ENCODE data around the gene FAF2.

Gene FAF2

DNA sequence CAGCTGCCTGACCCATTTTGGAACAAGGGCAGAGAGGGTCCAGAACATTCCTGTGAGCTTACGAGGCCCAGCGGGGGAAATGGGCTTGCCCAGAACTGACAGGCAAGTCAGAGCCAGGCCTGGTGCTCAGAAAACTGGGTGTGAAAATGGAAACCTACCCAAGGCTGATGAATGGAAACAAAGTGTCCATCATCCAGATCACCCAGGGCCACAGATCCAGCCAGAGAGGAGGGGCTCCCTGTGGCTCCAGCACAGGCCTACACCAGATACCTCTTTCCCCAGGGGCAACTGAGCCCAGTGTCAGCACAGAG, 35.0 kb upstream of the FAF2 start:
- Mint-ChIP-seq H3K27me3 (ENCODE audit: low read depth) (no peaks in the 10 kb centered on the region), H3K36me3 (ENCODE audit: low read depth) (peaks cover 11% of the 10 kb centered on the region), H3K27ac (no peak overlapping the region), H3K9me3 (no peaks in the 10 kb centered on the region), H3K4me3 (no peak overlapping the region), H3K4me1 (ENCODE audit: low read depth) (peaks cover 24% of the 10 kb centered on the region)
- DNase-seq (ENCODE audit: low spot score): no peak

DNA sequence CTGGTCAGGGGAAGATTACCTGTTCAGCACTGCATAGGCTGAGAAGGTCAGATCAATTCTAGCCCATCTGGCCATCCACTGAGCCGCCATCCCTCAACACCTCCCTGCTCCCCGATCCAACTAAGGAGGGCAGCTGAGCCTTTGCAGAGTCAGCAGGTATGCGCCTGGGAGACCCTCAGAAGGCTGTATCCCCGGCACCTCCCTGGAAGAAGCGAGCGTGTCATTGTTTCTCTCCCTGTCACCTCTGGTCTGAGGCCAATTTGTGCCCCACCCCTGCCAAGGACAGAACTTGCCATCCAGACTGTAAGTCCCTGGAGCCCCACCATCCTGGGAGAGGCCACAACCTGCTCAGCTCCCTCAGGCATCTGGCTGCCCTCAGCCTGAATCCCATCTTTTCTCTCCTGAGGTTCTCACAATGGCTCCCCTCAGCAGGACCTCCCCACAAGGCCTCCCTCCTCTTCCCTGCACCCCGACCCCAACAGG, 34.4 kb upstream of the FAF2 start:
- Mint-ChIP-seq H3K4me3 (no peak overlapping the region), H3K36me3 (ENCODE audit: low read depth) (peaks cover 11% of the 10 kb centered on the region), H3K4me1 (ENCODE audit: low read depth) (peaks cover 24% of the 10 kb centered on the region), H3K9me3 (no peaks in the 10 kb centered on the region), H3K27ac (no peak overlapping the region), H3K27me3 (ENCODE audit: low read depth) (no peaks in the 10 kb centered on the region)
- no peak for DNase-seq (ENCODE audit: low spot score)

DNA sequence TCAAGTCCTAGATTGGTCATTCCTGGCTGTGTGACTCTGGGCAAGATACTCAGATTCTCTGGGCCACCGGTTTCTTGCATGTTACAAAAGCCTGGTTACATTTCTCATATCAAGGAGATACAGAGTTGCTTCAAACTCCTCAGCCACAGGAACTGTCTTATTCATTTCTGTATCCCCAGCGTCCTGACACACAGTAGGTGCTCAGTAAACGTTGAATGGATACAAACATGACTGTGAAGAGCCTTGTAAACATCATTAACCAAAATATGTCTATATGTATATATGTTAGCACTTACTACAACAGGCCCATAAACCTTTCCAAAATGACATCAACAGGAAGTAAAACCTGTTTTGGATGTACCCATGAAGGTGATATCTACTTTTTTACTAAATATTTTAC, 33.5 kb upstream of the FAF2 start:
- no peak for DNase-seq (ENCODE audit: low spot score)
- H3K27me3 Mint-ChIP-seq (ENCODE audit: low read depth): peaks cover 1% of the 10 kb centered on the region
- peak overlapping the region; percentile 90 for H3K4me3 Mint-ChIP-seq
- no peak overlapping the region for H3K27ac Mint-ChIP-seq
- peaks cover 9% of the 10 kb centered on the region for H3K36me3 Mint-ChIP-seq (ENCODE audit: low read depth)
- no peaks in the 10 kb centered on the region for H3K9me3 Mint-ChIP-seq
- peaks cover 24% of the 10 kb centered on the region for H3K4me1 Mint-ChIP-seq (ENCODE audit: low read depth)

DNA sequence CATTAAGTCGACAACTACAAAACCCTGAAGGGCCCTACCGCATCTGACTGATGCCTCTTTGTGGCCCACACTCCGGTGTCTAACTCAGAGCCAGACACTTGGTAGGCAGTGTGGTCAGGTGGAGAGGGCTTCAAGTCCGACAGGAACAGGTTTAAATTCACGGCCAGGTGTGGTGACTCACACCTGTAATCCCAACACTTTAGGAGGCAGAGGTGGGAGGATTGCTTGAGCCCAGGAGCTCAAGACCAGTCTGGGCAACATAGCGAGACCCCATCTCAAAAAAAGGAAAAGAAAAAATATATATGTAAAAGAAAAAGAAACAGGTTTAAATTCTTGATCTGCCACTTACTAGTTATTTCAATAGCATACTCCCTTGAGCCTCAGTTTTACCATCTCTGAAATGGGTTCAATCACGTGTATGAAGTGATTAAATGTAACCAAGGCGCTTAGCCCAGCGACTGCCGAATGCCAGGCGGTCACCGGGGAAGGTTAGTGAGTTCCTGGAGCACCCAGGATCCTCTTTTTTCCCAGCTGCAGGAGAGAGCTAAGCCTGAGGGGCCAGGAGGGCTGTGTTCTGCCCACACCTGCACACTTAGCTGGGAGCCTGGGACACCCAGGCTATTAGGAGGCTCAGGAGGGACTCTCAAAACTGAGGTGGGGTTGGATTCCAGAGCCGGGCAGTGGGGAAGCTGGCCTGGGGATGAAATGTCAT, 32.8 kb upstream of the FAF2 start:
- no peak for DNase-seq (ENCODE audit: low spot score)
- Mint-ChIP-seq H3K36me3 (ENCODE audit: low read depth) (peaks cover 4% of the 10 kb centered on the region), H3K27me3 (ENCODE audit: low read depth) (peaks cover 6% of the 10 kb centered on the region), H3K4me3 (peak overlapping the region; percentile 90), H3K9me3 (no peaks in the 10 kb centered on the region), H3K4me1 (ENCODE audit: low read depth) (peaks cover 24% of the 10 kb centered on the region), H3K27ac (peak overlapping the region; percentile 79)

DNA sequence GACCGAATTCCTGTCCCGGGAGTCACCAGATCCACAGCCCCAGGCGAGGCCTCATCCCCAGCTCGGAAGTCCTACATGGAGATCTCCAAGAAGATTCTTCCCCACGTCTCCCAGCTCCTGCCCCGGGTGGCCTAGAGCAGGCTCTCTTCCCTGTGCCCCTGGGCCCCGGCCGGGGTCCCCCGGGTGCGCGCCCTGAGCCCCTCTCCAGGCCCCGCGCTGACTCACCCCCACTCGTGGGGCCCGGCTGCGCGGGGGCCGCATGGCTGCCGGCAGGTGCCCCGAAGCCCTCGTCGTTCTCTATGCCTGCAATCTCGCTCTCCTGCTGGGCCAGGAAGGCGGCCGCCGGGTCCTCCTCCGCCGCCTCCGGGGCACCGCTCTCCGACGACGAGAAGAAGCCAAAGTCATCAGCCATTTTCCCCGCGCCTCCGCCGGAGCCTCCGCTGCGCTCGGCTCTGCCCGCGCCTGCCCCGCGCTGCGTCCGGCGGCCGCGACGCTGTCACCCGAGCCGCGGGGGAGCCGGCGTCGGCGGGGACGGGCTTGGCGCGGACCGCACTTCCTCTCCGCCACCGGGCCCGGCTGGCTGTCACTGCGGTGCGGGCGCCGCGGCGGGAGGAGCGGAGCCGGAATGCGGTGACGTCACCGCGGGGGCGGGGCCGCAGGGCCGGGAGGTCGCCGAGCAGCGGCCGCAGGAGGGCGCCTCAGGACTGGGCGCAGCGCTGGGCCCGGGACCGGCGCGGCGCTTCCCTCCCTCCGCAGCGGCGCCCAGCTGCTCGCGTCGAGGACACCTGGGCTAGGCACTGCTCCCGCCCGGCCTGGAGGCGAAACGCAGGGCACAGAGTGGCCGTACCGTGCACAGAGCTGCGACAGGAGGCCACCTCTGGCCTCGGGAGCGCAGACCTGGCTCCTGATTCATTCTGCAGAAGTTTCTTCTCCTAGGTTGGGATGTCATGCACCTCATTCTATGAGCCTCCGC, 31.9 kb upstream of the FAF2 start, which contains the start of gene CLTB:
Gene CLTB, minus strand, starts transcription at position 588 of the 973 bp plus-strand sequence. Its CDS starts 176 bp downstream, at position 412.
- peaks cover 24% of the 10 kb centered on the region for H3K4me1 Mint-ChIP-seq (ENCODE audit: low read depth)
- peak within 1 kb of the TSS; percentile 79 for H3K27ac Mint-ChIP-seq
- peak; percentile 77 for DNase-seq (ENCODE audit: low spot score)
- peak within 1 kb of the TSS; percentile 90 for H3K4me3 Mint-ChIP-seq
- peaks cover 4% of the 10 kb centered on the region for H3K36me3 Mint-ChIP-seq (ENCODE audit: low read depth)
- H3K9me3 Mint-ChIP-seq: no peaks in the 10 kb centered on the region
- peaks cover 13% of the 10 kb centered on the region for H3K27me3 Mint-ChIP-seq (ENCODE audit: low read depth)

DNA sequence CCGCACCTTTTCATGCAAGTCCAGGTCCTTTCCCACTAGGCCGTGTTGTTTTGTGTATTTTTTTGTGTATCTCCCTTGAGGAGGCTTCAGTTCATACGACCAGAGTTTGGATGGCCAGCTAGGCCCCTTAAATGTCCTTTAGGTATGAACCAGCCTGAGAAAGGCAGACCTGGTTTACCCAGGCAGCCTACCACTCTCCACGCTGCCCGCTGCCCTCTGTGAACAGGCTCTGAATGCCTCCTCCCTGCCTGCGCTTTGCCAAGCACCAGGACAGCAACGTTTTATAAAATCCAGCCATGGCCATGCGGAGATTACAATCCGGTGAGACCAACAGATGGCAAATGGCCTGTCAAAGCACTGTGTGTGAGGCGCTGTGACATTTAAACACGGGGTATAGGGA, 31.2 kb upstream of the FAF2 start:
- Mint-ChIP-seq H3K36me3 (ENCODE audit: low read depth) (no peaks in the 10 kb centered on the region), H3K27ac (no peak overlapping the region), H3K4me3 (peak overlapping the region; percentile 64), H3K9me3 (no peaks in the 10 kb centered on the region), H3K27me3 (ENCODE audit: low read depth) (peaks cover 18% of the 10 kb centered on the region), H3K4me1 (ENCODE audit: low read depth) (peaks cover 19% of the 10 kb centered on the region)
- no peak for DNase-seq (ENCODE audit: low spot score)

DNA sequence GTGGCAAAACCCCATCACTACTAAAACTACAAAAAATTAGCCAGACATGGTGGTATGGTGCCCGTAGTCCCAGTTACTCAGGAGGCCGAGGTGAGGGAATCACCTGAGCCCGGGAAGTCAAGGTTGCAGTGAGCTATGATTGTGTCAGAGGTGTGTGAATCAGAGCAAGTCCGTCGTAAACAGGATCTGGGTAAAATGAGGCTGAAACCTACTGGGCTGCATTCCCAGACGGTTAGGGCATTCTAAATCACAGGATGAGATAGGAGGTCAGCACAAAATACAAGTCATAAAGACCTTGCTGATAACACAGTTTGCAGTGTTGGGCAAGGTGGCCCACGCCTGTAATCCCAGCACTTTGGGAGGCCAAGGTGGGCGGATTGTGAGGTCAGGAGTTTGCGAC, 29.9 kb upstream of the FAF2 start:
- H3K4me1 Mint-ChIP-seq (ENCODE audit: low read depth): peaks cover 19% of the 10 kb centered on the region
- DNase-seq (ENCODE audit: low spot score): no peak
- no peak overlapping the region for H3K27ac Mint-ChIP-seq
- H3K27me3 Mint-ChIP-seq (ENCODE audit: low read depth): peaks cover 26% of the 10 kb centered on the region
- no peaks in the 10 kb centered on the region for H3K36me3 Mint-ChIP-seq (ENCODE audit: low read depth)
- no peaks in the 10 kb centered on the region for H3K9me3 Mint-ChIP-seq
- H3K4me3 Mint-ChIP-seq: no peak overlapping the region

DNA sequence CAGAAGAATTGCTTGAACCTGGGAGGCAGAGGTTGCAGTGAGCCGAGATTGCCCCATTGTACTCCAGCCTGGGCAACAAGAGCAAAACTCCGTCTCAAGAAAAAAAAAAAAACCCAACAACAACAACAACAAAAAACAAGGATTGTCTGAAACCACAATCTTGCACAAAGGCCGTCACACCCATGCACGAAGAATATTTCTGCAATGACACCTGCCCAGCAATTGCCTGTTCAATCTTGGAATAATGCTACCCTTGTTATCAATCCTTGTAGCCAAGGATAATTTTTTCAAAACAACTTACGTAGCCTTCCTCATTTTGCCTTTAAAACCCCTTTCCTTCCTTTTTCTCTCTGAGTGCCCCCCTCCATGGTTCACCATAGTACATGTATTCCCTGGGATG, 28.1 kb upstream of the FAF2 start:
- peaks cover 26% of the 10 kb centered on the region for H3K27me3 Mint-ChIP-seq (ENCODE audit: low read depth)

DNA sequence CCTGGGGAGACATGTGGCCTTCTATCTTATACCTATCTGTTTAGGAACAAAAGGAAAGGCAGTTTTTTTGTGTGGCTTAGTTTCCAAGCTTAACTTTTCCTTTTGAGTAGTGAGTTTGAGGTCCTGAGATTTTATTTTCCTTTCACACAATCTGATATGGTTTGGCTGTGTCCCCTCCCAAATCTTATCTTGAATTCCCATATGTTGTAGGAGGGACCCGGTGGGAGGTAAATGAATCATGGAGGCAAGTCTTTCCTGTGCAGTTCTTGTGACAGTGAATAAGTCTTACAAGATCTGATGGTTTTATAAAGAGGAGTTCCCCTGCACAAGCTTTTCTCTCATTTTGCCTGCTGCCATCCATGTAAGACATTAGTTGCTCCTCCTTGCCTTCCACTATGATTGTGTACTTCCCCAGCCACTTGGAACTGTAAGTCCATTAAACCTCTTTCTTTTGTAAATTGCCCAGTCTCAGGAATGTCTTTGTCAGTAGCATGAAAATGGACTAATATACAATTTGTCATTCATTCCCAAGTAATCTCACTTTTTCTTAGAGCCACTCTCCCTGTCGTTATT, 27.1 kb upstream of the FAF2 start:
- peaks cover 6% of the 10 kb centered on the region for H3K9me3 Mint-ChIP-seq
- H3K36me3 Mint-ChIP-seq (ENCODE audit: low read depth): no peaks in the 10 kb centered on the region
- peaks cover 28% of the 10 kb centered on the region for H3K27me3 Mint-ChIP-seq (ENCODE audit: low read depth)

More for the DNA sequence above, 28.1 kb upstream of the FAF2 start:
- H3K36me3 Mint-ChIP-seq (ENCODE audit: low read depth): no peaks in the 10 kb centered on the region
- H3K27ac Mint-ChIP-seq: no peak overlapping the region
- H3K4me1 Mint-ChIP-seq (ENCODE audit: low read depth): peaks cover 11% of the 10 kb centered on the region
- H3K4me3 Mint-ChIP-seq: no peak overlapping the region
- no peak for DNase-seq (ENCODE audit: low spot score)
- H3K9me3 Mint-ChIP-seq: no peaks in the 10 kb centered on the region

DNA sequence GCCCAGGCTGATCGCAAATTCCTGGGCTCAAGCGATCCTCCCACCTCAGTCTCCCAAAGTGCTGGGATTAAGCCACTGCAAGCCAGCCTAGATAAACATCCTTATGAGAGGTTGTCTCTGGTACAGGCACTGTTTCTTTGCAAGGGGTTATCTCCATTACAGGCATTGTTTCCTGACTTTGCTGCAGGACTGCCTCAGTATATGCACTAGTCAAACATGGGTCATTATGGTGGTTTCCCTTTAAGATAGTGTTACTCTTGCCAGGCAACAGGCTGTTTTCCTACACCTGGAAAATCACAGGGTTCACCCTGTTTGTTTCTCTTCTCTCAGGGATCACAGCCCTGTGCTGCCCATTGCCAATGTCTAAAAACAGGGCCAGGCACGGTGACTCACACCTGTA, 24.0 kb upstream of the FAF2 start:
- Mint-ChIP-seq H3K27ac (no peak overlapping the region), H3K27me3 (ENCODE audit: low read depth) (peaks cover 32% of the 10 kb centered on the region), H3K4me3 (no peak overlapping the region), H3K4me1 (ENCODE audit: low read depth) (peaks cover 1% of the 10 kb centered on the region), H3K9me3 (peaks cover 6% of the 10 kb centered on the region), H3K36me3 (ENCODE audit: low read depth) (no peaks in the 10 kb centered on the region)
- DNase-seq (ENCODE audit: low spot score): no peak

More for the DNA sequence above, 27.1 kb upstream of the FAF2 start:
- H3K4me3 Mint-ChIP-seq: no peak overlapping the region
- no peak overlapping the region for H3K27ac Mint-ChIP-seq
- H3K4me1 Mint-ChIP-seq (ENCODE audit: low read depth): peaks cover 6% of the 10 kb centered on the region
- no peak for DNase-seq (ENCODE audit: low spot score)

DNA sequence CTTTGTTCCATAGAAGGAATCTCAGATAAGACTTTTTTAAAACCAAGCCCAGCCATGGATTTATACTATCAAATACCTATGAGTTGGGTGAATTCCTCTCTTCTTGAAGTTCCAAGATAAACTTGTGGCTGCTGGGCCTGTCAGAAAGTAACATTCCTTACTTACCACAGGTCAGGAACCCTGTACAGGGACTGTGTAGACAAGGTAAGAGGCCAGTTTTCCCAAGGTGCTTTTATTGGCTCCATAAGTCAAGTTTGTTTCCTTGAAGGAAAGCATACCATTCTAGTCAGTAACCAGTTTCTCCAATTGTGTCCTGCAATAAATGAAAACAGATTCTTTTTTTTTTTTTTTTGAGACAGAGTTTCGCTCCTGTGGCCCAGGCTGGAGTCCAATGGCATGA, 23.0 kb upstream of the FAF2 start:
- Mint-ChIP-seq H3K4me1 (ENCODE audit: low read depth) (peaks cover 1% of the 10 kb centered on the region), H3K27me3 (ENCODE audit: low read depth) (peaks cover 28% of the 10 kb centered on the region), H3K9me3 (peaks cover 6% of the 10 kb centered on the region), H3K36me3 (ENCODE audit: low read depth) (no peaks in the 10 kb centered on the region), H3K27ac (no peak overlapping the region), H3K4me3 (no peak overlapping the region)
- DNase-seq (ENCODE audit: low spot score): no peak

DNA sequence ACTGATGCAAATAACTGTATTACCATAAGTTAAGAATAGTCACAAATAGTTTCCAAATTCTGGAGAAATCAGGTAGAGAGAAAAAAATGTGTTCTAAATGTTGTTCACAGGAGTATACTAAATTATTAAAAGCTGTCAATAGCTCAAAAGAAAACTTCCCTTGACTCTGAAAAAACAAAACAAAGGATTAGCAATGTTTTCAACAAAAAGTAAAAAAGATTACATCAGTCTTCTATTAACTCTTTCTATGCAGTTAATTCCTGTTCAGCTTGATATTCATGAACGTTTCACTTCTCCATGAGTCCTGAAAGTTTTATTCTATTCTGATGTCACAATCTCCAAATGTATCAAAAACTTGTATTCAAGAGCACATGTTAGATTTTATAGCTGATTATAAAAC, 22.4 kb upstream of the FAF2 start:
- no peak for DNase-seq (ENCODE audit: low spot score)
- H3K27ac Mint-ChIP-seq: no peak overlapping the region
- peaks cover 7% of the 10 kb centered on the region for H3K4me1 Mint-ChIP-seq (ENCODE audit: low read depth)
- peaks cover 3% of the 10 kb centered on the region for H3K36me3 Mint-ChIP-seq (ENCODE audit: low read depth)
- H3K9me3 Mint-ChIP-seq: peaks cover 6% of the 10 kb centered on the region
- peaks cover 28% of the 10 kb centered on the region for H3K27me3 Mint-ChIP-seq (ENCODE audit: low read depth)
- no peak overlapping the region for H3K4me3 Mint-ChIP-seq

DNA sequence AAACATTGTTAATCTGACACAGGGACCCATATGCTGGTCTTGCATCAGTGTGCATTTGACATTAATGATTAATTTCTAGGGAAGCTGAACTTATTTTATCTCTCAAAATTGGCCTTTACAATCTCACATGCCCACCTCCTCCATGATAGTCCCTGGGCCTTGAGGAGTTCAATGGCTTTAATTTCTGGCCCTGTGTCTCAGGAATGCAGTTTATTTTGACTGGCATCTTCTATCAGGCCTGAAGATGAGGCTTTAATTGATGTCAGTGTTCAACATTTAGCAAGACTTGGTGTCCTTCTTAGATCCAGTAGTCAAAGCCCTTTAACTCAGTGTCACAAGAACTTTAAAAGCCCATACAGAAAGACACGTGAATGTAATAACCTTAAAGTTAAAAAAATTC, 21.3 kb upstream of the FAF2 start:
- H3K4me1 Mint-ChIP-seq (ENCODE audit: low read depth): peaks cover 7% of the 10 kb centered on the region
- DNase-seq (ENCODE audit: low spot score): no peak
- H3K27me3 Mint-ChIP-seq (ENCODE audit: low read depth): peaks cover 20% of the 10 kb centered on the region
- no peak overlapping the region for H3K27ac Mint-ChIP-seq
- peaks cover 3% of the 10 kb centered on the region for H3K36me3 Mint-ChIP-seq (ENCODE audit: low read depth)
- H3K4me3 Mint-ChIP-seq: no peak overlapping the region
- peaks cover 6% of the 10 kb centered on the region for H3K9me3 Mint-ChIP-seq

DNA sequence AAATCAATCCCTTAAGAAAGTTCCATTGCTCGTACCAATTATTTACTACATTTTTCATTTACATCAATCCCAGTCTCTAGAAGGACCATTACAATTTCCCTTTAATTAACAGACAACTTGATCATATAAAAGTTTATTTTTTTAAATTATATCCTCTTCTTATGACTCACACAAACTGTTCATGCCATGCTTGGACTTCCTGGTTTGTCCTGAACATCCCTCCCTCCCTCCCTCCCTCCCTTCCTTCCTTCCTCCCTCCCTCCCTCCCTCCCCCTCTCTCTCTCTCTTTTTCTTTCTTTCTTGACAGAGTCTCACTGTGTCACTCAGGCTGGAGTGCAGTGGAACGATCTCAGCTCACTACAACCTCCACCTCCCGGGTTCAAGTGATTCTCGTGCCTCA, 20.2 kb upstream of the FAF2 start:
- no peak for DNase-seq (ENCODE audit: low spot score)
- Mint-ChIP-seq H3K9me3 (peaks cover 6% of the 10 kb centered on the region), H3K4me3 (no peak overlapping the region), H3K27me3 (ENCODE audit: low read depth) (peaks cover 15% of the 10 kb centered on the region), H3K4me1 (ENCODE audit: low read depth) (peaks cover 7% of the 10 kb centered on the region), H3K27ac (no peak overlapping the region), H3K36me3 (ENCODE audit: low read depth) (peaks cover 3% of the 10 kb centered on the region)

Data from T-helper 2 cell treated with Interferon-gamma antibody and Interleukin-4, amounts not matched to agents 5 μg/mL and 100 μg/mL, for 36 hours (primary cell).